HepG2 (cell line): ENCODE results near the gene ZNF483. TPM values are rescaled to one million over a fixed set of nuclear protein-coding genes. Genes with fewer than 3 reads are reported as not detected.

Experiments
- ATAC-seq: fragments of 200-7000 bp; cut with Tn5 transposase; 3 replicates; pipeline ENCODE4 v1.9.1; 2020; ENCODE audit warnings: mild to moderate bottlenecking, moderate library complexity
- BruUV-seq: library from RNA; stranded (reverse); fragments of 400-500 nt; replicated peaks from 2 replicates; lab custom pipeline; 2021; lab: Mats Ljungman, UMichigan
- CTCF ChIA-PET: fragments of 300-600 bp; formaldehyde crosslinking; extraction: SDS; loops from one replicate; lab custom pipeline; 2021; ENCODE audit warnings: low total read pairs, inconsistent platforms, low intra/inter-chr PET ratio; lab: Yijun Ruan, JAX
- POLR2A ChIA-PET: fragments of 350-600 bp; sonication (Branson Sonifier 250); formaldehyde crosslinking; loops from one replicate; lab custom pipeline; 2020; ENCODE audit warnings: antibody characterized with exemption, inconsistent platforms; lab: Yijun Ruan, JAX
- DNase-seq: peaks from one replicate; pipeline ENCODE4 v3.0.0-alpha.2; 2015; ENCODE audit warnings: low spot score
- FAIRE-seq: peaks from 3 replicates; lab custom pipeline; 2011; peaks lifted over from hg19 to GRCh38; lab: Jason Lieb, UNC
- H2AFZ ChIP-seq: one replicate; pipeline ENCODE4 v1.6.1; 2011; ENCODE audit warnings: low read length, inconsistent platforms
- H3K27ac ChIP-seq: fragments of 300-600 bp; 3 replicates; pipeline ENCODE4 v1.8.0; 2011; ENCODE audit warnings: mixed run types, mild to moderate bottlenecking, mixed read lengths, low read length, inconsistent platforms; ENCODE audit not compliant: insufficient read depth; ENCODE audit errors: extremely low read length
- H3K27me3 ChIP-seq, 2 experiments: fragments of 200-600 bp in 1 of 2; 2 replicates in 1 of 2; 3 replicates in 1 of 2; pipeline versions ENCODE4 v1.6.0 to v1.8.0; 2011; ENCODE audit warnings: low read length in 2 of 2, mild to moderate bottlenecking in 2 of 2, moderate library complexity in 2 of 2, inconsistent platforms in 1 of 2; ENCODE audit not compliant: insufficient read depth in 2 of 2, control insufficient read depth in 1 of 2
- H3K36me3 ChIP-seq, 2 experiments: fragments of 200-600 bp in 1 of 2; replicated peaks in 1 of 2; 2 replicates in 1 of 2; 3 replicates in 1 of 2; pipeline versions ENCODE4 v1.5.1 to v1.8.0; 2011; ENCODE audit warnings: low read length in 2 of 2, inconsistent platforms in 1 of 2; ENCODE audit not compliant: insufficient read depth in 2 of 2, control insufficient read depth in 1 of 2
- H3K4me1 ChIP-seq: 2 replicates; pipeline ENCODE4 v1.5.1; 2012; ENCODE audit warnings: low read length, inconsistent platforms; ENCODE audit not compliant: insufficient read depth
- H3K4me2 ChIP-seq: 2 replicates; pipeline ENCODE4 v1.6.0; 2011; ENCODE audit warnings: low read depth, low read length, inconsistent platforms
- H3K4me3 ChIP-seq, 3 experiments: fragments of 200-600 bp in 1 of 3; sonication (generic), shearing (Covaris generic) in 1 of 3; replicated peaks in 1 of 3; 2 replicates each; pipeline ENCODE4 v1.5.1; 2011 to 2016; ENCODE audit warnings: low read length in 3 of 3, inconsistent platforms in 2 of 3, low read depth in 2 of 3, mild to moderate bottlenecking in 2 of 3, control low read depth in 1 of 3, mixed read lengths in 1 of 3; ENCODE audit not compliant: insufficient read depth in 1 of 3
- H3K79me2 ChIP-seq: one replicate; pipeline ENCODE4 v1.6.1; 2011; ENCODE audit warnings: low read length, inconsistent platforms; ENCODE audit not compliant: insufficient read depth
- H3K9ac ChIP-seq: 2 replicates; pipeline ENCODE4 v1.6.0; 2011; ENCODE audit warnings: mild to moderate bottlenecking, low read depth, low read length, inconsistent platforms; ENCODE audit not compliant: insufficient read depth
- H3K9me3 ChIP-seq: 2 replicates; pipeline ENCODE4 v1.5.1; 2012; ENCODE audit warnings: mild to moderate bottlenecking, low read length
- H4K20me1 ChIP-seq: 2 replicates; pipeline ENCODE4 v1.6.0; 2011; ENCODE audit warnings: inconsistent platforms, mild to moderate bottlenecking, low read length, moderate library complexity; ENCODE audit not compliant: insufficient read depth
- CEBPG ChIP-seq: IDR thresholded peaks from 2 replicates; pipeline ENCODE4 v1.6.1; 2016
- FOXK1 ChIP-seq: sonication (generic); formaldehyde crosslinking; IDR thresholded peaks from 2 replicates; pipeline ENCODE4 v1.4.0; 2020; ENCODE audit warnings: low read depth, missing genetic modification reagents, borderline replicate concordance
- GABPA ChIP-seq, 2 experiments: IDR thresholded peaks; 2 replicates each; pipeline ENCODE4 v1.6.1; 2011 to 2016; ENCODE audit warnings: low read depth in 2 of 2, low read length in 1 of 2, missing biosample characterization in 1 of 2, missing genetic modification characterization in 1 of 2
- GATAD2A ChIP-seq: IDR thresholded peaks from 2 replicates; pipeline ENCODE4 v1.6.1; 2016
- NCOA1 ChIP-seq: sonication (generic); formaldehyde crosslinking; IDR thresholded peaks from 2 replicates; pipeline ENCODE4 v1.9.0; 2021; ENCODE audit warnings: missing genetic modification reagents
- RNF2 ChIP-seq: fragments of 450-650 bp; conservative IDR thresholded peaks from 2 replicates; pipeline ENCODE4 v1.6.1; 2016; ENCODE audit warnings: low read depth
- SIX1 ChIP-seq: sonication (generic); formaldehyde crosslinking; IDR thresholded peaks from 2 replicates; pipeline ENCODE4 v1.4.0; 2020; ENCODE audit warnings: missing genetic modification reagents, borderline replicate concordance
- SMAD3 ChIP-seq: sonication (generic); formaldehyde crosslinking; IDR thresholded peaks from 2 replicates; pipeline ENCODE4 v1.4.0; 2020; ENCODE audit warnings: missing genetic modification reagents
- SNAPC2 ChIP-seq: sonication (generic); formaldehyde crosslinking; IDR thresholded peaks from 2 replicates; pipeline ENCODE4 v1.8.1; 2022; ENCODE audit warnings: mild to moderate bottlenecking, missing genetic modification reagents
- SOX6 ChIP-seq, 2 experiments: fragments of 450-650 bp in 1 of 2; sonication (generic) in 1 of 2; formaldehyde crosslinking in 1 of 2; IDR thresholded peaks; 2 replicates each; pipeline versions ENCODE4 v1.4.0 to v1.6.1; 2017 to 2020; ENCODE audit warnings: antibody characterized with exemption in 1 of 2, mild to moderate bottlenecking in 1 of 2, missing genetic modification reagents in 1 of 2
- TEAD3 ChIP-seq: optimal IDR thresholded peaks from 2 replicates; pipeline ENCODE3; 2016; ENCODE audit warnings: borderline replicate concordance
- TMF1 ChIP-seq: sonication (generic); formaldehyde crosslinking; IDR thresholded peaks from 2 replicates; pipeline ENCODE4 v1.8.1; 2022; ENCODE audit warnings: low read depth, missing genetic modification reagents
- WIZ ChIP-seq: sonication (generic); formaldehyde crosslinking; IDR thresholded peaks from 2 replicates; pipeline ENCODE4 v1.5.1; 2020; ENCODE audit warnings: mild to moderate bottlenecking, missing genetic modification reagents
- ZNF296 ChIP-seq: sonication (generic); formaldehyde crosslinking; conservative IDR thresholded peaks from 2 replicates; pipeline ENCODE4 v1.5.0; 2020; ENCODE audit warnings: mild to moderate bottlenecking, missing genetic modification reagents
- ZNF317 ChIP-seq: sonication (generic); formaldehyde crosslinking; IDR thresholded peaks from 2 replicates; pipeline ENCODE4 v1.5.0; 2020; ENCODE audit warnings: mild to moderate bottlenecking, missing genetic modification reagents
- ZNF605 ChIP-seq: sonication (generic); formaldehyde crosslinking; IDR thresholded peaks from 2 replicates; pipeline ENCODE4 v1.8.0; 2022; ENCODE audit warnings: mild to moderate bottlenecking, missing genetic modification reagents
- ZNF775 ChIP-seq: sonication (generic); formaldehyde crosslinking; IDR thresholded peaks from 2 replicates; pipeline ENCODE4 v1.4.0; 2020; ENCODE audit warnings: missing genetic modification reagents, mild to moderate bottlenecking, moderate library complexity, borderline replicate concordance
- WGBS: methylation state at CpG from one replicate; pipeline ENCODE4 v1.1.6; 2017; ENCODE audit warnings: low lambda C conversion rate; 5-methylcytosine and 5-hydroxymethylcytosine counted together
- in situ Hi-C: cut with HindIII; loops from 2 replicates; pipeline ENCODE4 v1.10.0; 2017; ENCODE audit warnings: low pct_unique_long_range_greater_than_20kb; ENCODE audit not compliant: extremely low pct_ligation_motif_present
- intact Hi-C: fragments of 100-400 bp; cut with micrococcal nuclease; formaldehyde crosslinking; loops from one replicate; pipeline ENCODE4 v1.10.0; 2022; ENCODE audit not compliant: unreplicated experiment
- polyA plus RNA-seq, 8 experiments: library from polyadenylated mRNA; depleted of rRNA in 3 of 8; stranded (reverse) in 7 of 8; unstranded in 1 of 8; fragments of >200 nt; fragmentation: Illumina TruSeq in 4 of 8; extraction: Trizol in 4 of 8; gene quantifications; 2 replicates each; pipeline versions ENCODE4 v1.2.1 to v1.2.3, GENCODE V29; 2011 to 2016; ENCODE audit warnings: low read depth in 4 of 8, missing spikeins in 1 of 8, mixed read lengths in 1 of 8; ENCODE audit not compliant: insufficient read depth in 1 of 8
- total RNA-seq, 5 experiments: library from RNA; depleted of rRNA; stranded (reverse); fragments of >200 nt; fragmentation: Illumina TruSeq; extraction: Trizol; gene quantifications; 2 replicates each; pipeline ENCODE4 v1.2.3, GENCODE V29; 2016; ENCODE audit warnings: low read depth in 1 of 5
- TF ChIP-seq, protein P1 (sequence below): IDR thresholded peaks from 2 replicates; pipeline ENCODE4 v1.6.1; 2012; ENCODE audit warnings: inconsistent platforms
- TF ChIP-seq, protein P2 (sequence below): sonication (generic); formaldehyde crosslinking; IDR thresholded peaks from 2 replicates; pipeline ENCODE4 v1.5.0; 2020; ENCODE audit warnings: mild to moderate bottlenecking, missing genetic modification reagents, borderline replicate concordance
- TF ChIP-seq, protein P3 (sequence below): IDR thresholded peaks from 2 replicates; pipeline ENCODE4 v1.6.1; 2016; ENCODE audit warnings: missing genetic modification reagents, missing compliant biosample characterization

Gene ZNF483
- total and polyA plus RNA-seq, 2 of the 13 experiments (the other 11 are each of a cell fraction or from before 2014, with no cell fraction given): 2.0 to 9.5 TPM

DNA sequence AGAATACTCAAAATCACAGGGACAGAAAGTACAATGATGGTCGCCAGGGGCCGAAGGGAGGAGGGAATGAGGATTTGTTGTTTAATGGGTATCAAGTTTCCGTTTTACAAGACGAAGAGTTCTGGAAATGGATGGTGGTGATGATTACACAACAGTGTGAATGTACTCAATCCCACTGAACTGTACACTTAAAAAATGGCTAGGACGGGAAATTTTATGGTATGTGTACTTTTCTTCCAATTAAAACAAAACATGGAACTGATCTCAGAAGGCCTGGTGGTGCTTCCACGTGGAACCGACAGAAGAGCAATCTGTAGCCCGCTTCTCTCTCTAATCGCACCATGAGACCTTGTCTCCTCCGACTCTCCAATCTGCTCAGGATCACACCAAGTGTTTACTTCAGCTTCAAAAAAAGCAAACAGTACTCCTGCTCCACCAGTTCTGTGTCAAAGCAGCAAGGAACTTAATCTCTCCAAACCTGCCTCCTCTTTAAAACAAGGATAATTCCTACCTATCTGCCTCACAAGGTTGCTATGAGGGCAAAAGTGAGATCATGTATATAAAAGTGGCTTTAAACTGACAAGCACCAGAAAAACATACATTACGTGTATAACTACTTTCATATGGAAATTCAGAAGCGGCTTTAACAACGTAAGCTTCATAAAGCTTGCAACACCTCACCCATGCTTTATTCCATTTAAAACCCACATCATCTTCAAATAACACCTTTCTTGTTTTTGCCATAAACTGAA, 42.9 kb upstream of the ZNF483 start:
- H3K9ac ChIP-seq: peak overlapping the region; percentile 87
- ATAC-seq (peak; percentile 5; the same call in 2 of the 3 replicates), FAIRE-seq (peak; percentile 71), DNase-seq (peak; percentile 62)
- peaks cover 15% of the 10 kb centered on the region; the same call in 1 of the 2 replicates for H4K20me1 ChIP-seq
- H3K27me3 ChIP-seq: no peaks in the 10 kb centered on the region
- peaks cover 57% of the 10 kb centered on the region for H3K79me2 ChIP-seq
- no peak overlapping the region for H2AFZ ChIP-seq
- in situ Hi-C loops (no loop called here), intact Hi-C loops (loop anchor here (5.0 kb wide), 1 partner anchor 45 kb away; no protein-coding TSS in a partner anchor)
- no peaks in the 10 kb centered on the region for H3K9me3 ChIP-seq
- peak overlapping the region; percentile 75 for H3K4me2 ChIP-seq
- TSS peak; percentile 52 for BruUV-seq
- H3K4me3 ChIP-seq: peak overlapping the region; percentile 83 to 95 (median 84)
- ChIA-PET POLR2A (interaction anchor here (1.4 kb wide), 1 partner anchor 7 kb away, joined by 5 read pairs; no protein-coding TSS in a partner anchor), CTCF (no interaction called here)
- WGBS: 2% methylated on average over 13 of the region's 13 CpGs
- peak overlapping the region; percentile 94 for H3K27ac ChIP-seq
- peaks cover 20% of the 10 kb centered on the region for H3K4me1 ChIP-seq
- 0 out of 5 replicates have a peak, but pooled peaks cover 0 to 2% of the 10 kb centered on the region in 2 experiments for H3K36me3 ChIP-seq
- TF ChIP-seq ZNF317: 0 out of 2 replicates have a peak, but pooled peaks have one; percentile 19
- no peak for TF ChIP-seq RNF2
- TF ChIP-seq ZNF775 (CRISPR knock-in tag): no peak
- 0 out of 2 replicates have a peak, but pooled peaks have one; percentile 44 for TF ChIP-seq TMF1 (CRISPR knock-in tag)
- no peak for TF ChIP-seq ZNF605
- TF ChIP-seq, protein P1, sequence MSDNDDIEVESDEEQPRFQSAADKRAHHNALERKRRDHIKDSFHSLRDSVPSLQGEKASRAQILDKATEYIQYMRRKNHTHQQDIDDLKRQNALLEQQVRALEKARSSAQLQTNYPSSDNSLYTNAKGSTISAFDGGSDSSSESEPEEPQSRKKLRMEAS: peak; percentile 32; the same call in 1 of the 2 replicates
- peak; percentile 25; the same call in 1 of the 2 replicates for TF ChIP-seq FOXK1
- 0 out of 2 replicates have a peak, but pooled peaks have one; percentile 17 for TF ChIP-seq NCOA1
- TF ChIP-seq GABPA (IDR thresholded peaks at IDR 0.05; ENCODE audit: low read depth, low read length): no peak
- no peak for TF ChIP-seq GABPA (CRISPR knock-in tag; IDR thresholded peaks at IDR 0.05; ENCODE audit: low read depth)
- TF ChIP-seq, protein P2, sequence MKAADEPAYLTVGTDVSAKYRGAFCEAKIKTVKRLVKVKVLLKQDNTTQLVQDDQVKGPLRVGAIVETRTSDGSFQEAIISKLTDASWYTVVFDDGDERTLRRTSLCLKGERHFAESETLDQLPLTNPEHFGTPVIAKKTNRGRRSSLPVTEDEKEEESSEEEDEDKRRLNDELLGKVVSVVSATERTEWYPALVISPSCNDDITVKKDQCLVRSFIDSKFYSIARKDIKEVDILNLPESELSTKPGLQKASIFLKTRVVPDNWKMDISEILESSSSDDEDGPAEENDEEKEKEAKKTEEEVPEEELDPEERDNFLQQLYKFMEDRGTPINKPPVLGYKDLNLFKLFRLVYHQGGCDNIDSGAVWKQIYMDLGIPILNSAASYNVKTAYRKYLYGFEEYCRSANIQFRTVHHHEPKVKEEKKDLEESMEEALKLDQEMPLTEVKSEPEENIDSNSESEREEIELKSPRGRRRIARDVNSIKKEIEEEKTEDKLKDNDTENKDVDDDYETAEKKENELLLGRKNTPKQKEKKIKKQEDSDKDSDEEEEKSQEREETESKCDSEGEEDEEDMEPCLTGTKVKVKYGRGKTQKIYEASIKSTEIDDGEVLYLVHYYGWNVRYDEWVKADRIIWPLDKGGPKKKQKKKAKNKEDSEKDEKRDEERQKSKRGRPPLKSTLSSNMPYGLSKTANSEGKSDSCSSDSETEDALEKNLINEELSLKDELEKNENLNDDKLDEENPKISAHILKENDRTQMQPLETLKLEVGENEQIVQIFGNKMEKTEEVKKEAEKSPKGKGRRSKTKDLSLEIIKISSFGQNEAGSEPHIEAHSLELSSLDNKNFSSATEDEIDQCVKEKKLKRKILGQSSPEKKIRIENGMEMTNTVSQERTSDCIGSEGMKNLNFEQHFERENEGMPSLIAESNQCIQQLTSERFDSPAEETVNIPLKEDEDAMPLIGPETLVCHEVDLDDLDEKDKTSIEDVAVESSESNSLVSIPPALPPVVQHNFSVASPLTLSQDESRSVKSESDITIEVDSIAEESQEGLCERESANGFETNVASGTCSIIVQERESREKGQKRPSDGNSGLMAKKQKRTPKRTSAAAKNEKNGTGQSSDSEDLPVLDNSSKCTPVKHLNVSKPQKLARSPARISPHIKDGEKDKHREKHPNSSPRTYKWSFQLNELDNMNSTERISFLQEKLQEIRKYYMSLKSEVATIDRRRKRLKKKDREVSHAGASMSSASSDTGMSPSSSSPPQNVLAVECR: 0 out of 2 replicates have a peak, but pooled peaks have one; percentile 5
- no peak for TF ChIP-seq SOX6 (IDR thresholded peaks at IDR 0.05)
- TF ChIP-seq SOX6 (CRISPR knock-in tag; IDR thresholded peaks at IDR 0.05): peak; percentile 20; the same call in 1 of the 2 replicates
- TF ChIP-seq CEBPG (CRISPR knock-in tag): peak; percentile 81
- 0 out of 2 replicates have a peak, but pooled peaks have one; percentile 1 for TF ChIP-seq SMAD3
- TF ChIP-seq GATAD2A (CRISPR knock-in tag): peak; percentile 44
- TF ChIP-seq WIZ: no peak
- no peak for TF ChIP-seq ZNF296
- peak; percentile 52; the same call in 1 of the 2 replicates for TF ChIP-seq SNAPC2 (CRISPR knock-in tag)
- TF ChIP-seq TEAD3 (CRISPR knock-in tag): peak; percentile 34
- TF ChIP-seq, protein P3, sequence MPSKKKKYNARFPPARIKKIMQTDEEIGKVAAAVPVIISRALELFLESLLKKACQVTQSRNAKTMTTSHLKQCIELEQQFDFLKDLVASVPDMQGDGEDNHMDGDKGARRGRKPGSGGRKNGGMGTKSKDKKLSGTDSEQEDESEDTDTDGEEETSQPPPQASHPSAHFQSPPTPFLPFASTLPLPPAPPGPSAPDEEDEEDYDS (CRISPR knock-in tag): no peak; the same call in 1 of the 2 replicates
- peak; percentile 99 for TF ChIP-seq SIX1 (CRISPR knock-in tag)
